ENCODE measurements around the gene REG4.
"Not testable (repeated sequence)": the region's sequence is repeated elsewhere in the genome, so short reads cannot be mapped to it uniquely, and the experiment has no call there.

REG4 gene

GRCh38 chr1:119811387-119811786 lies at the start of gene REG4:
TSS of gene REG4 (minus strand) at chr1:119811460. CDS start at chr1:119808769, 2,691 bp downstream.
- DNase-seq: no peak

DNA sequence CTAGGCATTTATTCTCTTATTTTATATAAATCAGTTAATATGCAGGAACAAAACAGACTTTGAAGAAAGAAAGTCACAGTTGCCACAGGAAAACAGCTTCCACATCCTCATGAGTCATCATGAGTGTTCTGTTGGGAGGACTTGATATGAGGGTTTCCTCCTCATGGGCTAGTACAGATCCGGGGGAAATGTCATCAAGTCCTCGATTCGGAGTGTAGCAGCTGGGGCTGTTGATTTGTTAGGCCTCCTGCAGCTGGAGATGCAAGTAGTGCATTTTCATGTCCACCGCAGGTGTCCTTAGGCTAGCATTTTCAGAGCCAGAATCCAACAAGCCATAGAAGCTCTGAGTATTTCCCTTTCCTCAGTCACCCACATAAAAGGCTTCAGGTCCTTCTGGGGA lies 48.4 kb upstream of the REG4 start:
- no peak for DNase-seq

DNA sequence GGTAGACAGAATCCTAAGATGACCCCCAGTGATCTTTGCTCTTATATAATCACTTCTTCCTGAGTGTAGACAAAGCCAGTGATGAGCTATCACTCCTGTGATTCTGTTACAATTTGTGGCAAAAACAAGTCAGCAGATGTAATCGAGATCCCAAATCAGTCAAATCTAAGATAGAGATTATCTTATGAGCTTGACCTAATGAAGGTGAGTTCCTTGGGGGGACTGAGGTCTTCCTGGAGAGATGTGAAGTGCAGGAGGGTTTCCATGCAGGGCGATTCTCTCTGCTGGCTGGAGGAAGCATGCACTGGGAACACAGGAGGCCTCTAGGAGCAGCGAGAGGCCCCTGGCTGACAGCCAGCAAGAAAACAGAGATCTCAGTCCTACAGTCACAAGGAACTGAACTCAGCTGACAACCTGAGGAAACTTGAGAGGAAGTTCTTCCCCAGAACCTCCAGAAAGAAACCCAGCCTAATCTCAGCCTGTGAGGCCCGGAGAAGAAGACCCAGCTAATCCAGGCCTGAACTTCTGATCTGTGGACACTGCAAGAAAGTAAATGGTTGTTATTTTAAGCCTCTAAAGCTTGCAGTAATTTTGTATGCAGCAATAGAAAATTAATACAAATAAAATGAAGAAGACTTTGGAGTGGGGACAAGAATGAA lies 47.4 kb upstream of the REG4 start:
- not testable (repeated sequence) for DNase-seq

- no peak for DNase-seq
Measured at GRCh38 chr1:119858126-119858525, 46.9 kb upstream of the REG4 start.

DNA sequence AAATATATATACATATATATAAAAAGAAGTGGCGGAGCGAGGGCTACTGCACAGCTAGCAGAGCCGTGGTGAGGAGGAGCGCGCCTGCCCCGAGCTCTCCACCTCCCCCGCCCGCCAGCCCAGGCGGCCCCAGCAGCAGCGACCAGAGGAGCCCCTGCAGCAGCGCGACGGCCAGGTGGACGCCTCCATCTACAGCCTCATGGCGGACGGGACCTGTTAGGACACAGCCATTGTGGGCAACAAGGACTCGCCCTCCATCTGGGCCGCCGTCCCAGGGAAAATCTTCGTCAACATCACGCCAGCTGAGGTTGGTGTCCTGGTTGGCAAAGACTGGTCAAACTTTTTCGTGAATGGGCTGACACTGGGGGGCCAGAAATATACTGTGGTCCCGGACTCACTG lies 41.9 kb upstream of the REG4 start:
- DNase-seq: no peak

DNA sequence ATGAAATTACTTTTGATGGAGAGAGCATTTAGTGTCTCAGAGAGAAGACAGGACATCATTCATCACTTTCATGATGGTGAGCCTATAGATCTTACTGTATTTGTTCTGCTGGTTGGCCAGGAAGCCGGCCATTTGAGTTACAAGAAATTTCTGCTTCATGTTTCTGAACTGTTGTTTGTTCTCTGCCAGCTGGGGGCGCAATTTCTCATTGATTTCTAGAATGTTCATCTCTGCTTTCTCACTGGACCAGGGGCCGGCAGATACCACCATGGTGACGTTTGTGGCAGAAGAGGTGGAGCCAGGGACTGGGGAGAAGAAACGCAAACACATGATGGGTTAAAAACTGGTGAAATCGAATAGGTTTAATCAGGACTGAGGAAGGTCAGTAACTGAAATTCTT lies 32.9 kb upstream of the REG4 start:
- DNase-seq: not testable (repeated sequence)

GRCh38 chr1:119841306-119841705 lies 30.0 kb upstream of the REG4 start:
- DNase-seq: no peak

DNA sequence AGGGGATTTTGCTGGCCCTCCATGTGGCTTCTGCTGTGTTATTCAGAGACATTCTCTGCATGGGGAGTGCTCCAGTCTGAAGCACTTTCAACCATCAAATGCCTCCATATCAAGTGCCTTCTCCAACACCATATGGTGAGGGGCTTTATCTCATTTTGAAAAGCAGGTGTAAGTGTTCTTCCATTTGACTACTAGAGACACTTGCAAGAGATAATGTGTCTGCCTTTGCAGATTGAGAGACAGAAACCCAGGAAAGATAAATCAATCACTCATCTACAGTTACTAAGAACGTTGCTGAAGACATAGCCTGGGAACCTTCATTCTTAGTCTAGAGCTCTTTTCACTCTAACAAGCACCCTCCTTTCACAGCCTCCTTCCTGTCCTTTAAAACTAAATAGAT lies 29.5 kb upstream of the REG4 start:
- DNase-seq: no peak

- DNase-seq: no peak
Measured at GRCh38 chr1:119838236-119838635, 27.0 kb upstream of the REG4 start.

DNA sequence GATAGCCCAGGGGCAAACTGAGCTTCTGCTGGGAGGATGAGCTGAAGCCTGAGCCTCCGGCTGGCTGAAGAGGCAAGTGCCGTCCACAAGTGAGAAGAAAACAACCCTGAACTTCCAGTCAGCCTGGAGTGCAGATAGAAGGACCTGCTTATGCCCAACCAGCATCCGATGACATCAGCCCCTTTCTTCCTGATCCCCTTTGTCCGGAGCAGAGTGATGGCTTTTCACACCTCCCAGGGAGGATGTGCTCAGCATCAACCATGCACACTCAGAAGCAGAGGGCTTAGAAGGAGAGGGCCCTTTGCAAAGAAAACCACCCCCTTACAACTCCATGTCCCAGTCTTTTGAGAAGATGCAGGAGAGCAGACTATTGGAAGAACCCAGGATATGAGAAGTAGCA lies 23.7 kb upstream of the REG4 start:
- DNase-seq: no peak

GRCh38 chr1:119831027-119831426 lies 19.8 kb upstream of the REG4 start:
- no peak for DNase-seq

DNA sequence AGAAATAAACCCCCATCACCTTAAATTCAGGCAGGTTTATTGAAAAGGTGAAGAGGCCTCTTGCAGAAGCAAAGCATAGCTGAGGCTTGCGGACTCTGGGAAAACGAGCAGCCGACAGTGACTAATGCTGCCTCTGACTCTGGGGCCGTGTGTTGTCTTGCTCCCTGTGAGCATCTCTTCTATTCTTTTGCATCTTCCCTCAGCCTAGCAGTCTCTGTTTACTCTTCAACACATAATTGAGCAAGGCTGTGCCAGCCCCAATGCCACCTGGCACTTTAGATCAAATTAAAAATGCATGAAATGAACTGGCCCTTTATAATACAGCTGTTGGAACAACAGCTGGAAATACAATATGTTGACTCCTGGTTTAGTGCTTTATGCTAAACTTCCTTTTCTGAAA lies 18.4 kb upstream of the REG4 start:
- no peak for DNase-seq

DNA sequence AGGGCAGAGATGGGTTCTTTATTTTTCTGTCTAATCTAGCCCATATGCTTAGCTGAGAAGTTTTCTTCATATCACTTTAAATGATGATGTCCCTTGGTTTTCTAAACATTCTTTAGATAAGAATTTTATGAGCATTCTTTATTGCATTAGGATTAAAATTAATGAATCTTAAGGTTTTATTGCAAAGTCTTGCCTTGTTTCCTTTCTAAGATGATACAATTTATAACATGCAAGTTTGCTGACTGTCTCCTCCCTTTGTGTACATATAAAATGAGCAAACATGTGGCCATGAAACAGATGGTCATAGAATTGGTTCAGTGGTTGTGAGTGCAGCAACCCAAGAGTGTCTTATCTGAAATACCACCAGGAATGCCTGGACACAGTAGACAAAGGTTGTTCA lies 17.7 kb upstream of the REG4 start:
- not testable (repeated sequence) for DNase-seq

GRCh38 chr1:119828266-119828665 lies 17.0 kb upstream of the REG4 start:
- DNase-seq: no peak

GRCh38 chr1:119827010-119827409 lies 15.8 kb upstream of the REG4 start:
- DNase-seq: no peak

DNA sequence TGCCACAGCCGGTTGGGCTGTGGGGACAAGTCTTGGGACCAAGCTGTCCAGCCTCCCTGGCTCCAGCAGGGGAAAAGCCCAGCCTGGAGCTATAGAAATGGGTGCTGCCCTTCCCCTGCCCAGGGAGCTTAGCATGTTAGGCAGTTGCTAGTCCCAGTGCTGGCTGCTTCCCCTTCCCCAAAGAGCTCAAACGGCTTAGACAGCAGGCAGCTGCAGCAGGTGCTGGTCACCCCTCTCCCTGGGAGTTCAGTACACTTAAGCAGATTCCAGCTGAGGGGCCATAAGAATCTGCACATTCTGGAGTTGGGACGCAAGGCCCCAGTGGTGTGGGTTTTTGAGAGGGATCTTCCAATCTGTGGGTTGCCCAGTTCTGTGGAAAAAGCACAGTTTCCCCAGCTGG lies 11.1 kb upstream of the REG4 start:
- DNase-seq: no peak

DNA sequence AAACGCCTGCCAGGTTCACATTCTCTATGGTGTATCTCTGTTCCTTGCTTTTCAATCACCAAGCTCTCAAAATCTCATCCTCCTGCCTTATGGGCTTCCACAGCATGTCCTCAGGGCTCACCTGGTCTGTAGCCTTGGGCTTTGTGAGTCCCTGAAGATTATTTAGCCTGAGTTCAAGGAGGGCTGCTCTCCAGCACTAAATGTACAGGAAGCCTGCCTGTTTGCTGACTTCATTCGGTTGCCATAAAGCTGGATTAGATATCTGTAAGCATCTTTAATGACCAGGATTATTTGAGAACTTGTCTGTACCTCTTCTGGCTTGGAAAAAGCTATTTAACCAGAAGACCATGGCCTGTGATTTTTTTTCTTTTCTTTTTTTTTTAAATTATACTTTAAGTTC lies 6.9 kb upstream of the REG4 start:
- no peak for DNase-seq

DNA sequence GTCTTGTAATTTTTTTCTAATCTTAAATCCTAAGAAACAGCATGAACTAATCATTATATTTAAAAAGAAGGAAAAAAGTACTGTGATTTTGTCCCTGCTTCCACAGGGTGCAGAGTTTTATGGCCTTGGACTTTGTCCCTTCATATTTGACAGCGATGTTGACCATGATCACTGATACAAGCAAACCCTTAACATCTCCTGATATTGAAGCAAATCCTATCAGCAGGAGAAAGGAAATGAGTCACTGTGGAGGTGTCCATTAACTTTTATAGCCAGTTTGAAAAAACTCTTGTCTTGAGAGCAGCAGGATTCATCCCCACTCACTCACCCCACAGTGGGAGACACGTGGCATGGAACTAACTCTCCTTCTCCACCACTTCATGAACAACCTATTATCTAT lies 5.1 kb upstream of the REG4 start:
- DNase-seq: no peak

DNA sequence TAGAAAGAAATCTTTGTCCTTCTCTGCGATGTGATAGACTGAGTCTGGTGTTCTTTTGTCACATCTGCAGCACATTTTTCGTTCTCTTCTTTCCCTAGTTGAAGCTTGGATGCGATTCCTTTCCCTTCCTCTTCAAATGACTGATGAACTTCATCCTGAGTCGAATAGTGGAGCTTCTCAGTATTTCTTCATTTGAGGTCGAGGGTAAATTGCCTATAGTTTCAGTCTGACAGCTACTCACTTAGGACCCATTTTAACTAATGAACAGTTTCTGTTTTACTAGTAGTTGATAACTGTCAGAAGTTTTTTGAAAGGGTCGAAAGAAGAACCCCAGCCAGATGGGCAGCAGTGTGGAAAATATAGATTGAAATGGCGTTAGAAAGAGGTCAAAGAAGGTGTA lies 4.7 kb upstream of the REG4 start:
- no peak for DNase-seq

DNA sequence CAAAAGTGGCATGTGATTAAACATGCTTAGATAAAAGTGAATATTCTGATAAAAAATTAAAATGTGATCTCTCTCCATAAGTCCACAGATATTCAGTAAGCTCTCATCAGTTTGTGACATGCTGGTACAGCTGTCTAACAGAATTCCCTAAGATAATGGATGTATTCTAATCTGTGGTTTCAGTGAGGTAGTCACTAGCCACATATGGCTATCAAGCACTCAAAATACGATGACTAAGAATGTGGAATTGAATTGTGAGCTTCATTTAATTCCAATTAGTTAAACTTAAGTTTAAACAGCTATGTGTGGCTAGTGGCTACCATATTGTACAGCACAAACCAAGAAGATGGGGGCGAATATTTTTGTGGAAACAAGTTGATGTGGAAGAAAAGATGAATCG lies 4.1 kb upstream of the REG4 start:
- DNase-seq: no peak

GRCh38 chr1:119814288-119814687 lies 3.0 kb upstream of the REG4 start:
- no peak for DNase-seq

- DNase-seq: no peak
Measured at GRCh38 chr1:119811985-119812557, 811 bp upstream of the REG4 start.

DNA sequence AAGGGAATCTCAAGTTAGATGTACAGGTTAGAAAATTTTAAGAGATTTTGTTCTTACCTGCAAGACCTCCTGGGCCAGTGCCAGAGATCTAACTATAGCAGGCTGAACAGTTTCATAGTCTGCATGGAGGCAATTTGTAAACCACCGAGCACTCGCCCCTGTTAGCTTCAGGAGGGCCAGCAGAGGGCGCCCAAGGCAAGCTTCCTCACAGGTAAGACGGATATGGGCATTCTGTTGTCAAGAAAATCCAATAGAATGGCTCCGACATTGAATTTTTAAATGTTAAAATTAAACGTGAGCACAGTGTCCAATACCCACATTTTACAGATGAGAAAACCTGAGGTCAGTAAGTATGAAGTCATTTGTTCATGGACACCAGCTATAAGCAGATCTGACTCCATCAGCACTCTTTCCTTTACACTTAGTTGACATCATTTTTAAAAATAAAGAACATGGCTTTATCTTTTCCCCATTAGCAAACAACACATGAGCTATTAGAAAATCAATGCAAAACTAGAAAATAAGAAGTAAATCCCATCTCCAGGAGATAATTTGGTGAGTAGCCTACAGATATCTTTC lies 2.2 kb downstream of the REG4 start:
- peak; percentile 27 for DNase-seq

DNA sequence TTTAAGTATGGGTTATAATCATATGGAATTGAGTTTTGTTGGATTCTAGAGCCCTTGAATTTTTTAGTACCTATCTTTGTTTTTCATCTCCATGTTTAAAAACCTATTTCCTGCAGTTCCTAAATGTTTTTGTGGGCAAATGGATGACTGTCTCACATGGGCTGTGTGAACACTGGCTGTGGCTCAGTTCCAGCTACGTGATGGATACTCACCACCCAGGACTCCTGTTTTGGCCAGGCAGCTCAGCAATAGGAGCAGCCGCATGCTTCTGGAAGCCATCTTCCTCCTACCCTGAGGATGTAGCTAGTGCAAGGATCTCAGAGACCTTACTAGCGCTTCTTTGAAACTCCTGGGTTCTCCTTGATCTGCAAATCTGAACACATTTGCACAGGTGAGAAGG lies 2.8 kb downstream of the REG4 start:
- no peak for DNase-seq

DNA sequence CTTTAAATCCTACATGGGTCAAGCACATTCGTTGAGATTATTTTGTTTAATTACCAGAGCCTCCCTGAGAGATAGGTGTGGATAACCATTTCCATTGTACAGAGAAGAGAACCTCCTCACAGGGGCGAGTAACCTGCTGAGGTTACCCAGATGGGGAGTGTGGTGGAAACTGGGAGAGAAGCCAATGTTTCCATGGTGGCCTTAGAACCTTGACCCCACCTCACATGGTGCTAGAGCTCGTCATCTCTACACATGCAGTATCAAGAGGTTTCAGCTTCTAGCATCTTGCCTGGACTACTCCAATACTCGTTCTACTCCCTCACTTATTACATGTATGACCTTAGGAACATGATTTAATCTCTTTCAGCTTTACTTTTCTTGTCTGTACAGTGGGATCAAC lies 4.8 kb downstream of the REG4 start:
- no peak for DNase-seq

All from amniotic stem cell (primary cell).